GM21825 (cell line): ENCODE results near the gene SMARCA5.

Experiments
- ATAC-seq: cut with Tn5 transposase; IDR thresholded peaks from one replicate; pipeline ENCODE4 v1.9.1; 2021; ENCODE audit warnings: mild to moderate bottlenecking, moderate library complexity; ENCODE audit not compliant: unreplicated experiment

Gene SMARCA5

GRCh38 chr4:143531380-143531779 lies 17.9 kb downstream of the SMARCA5 start:
- ATAC-seq: no peak

- ATAC-seq: no peak
These were observed 18.4 kb downstream of the SMARCA5 start for GRCh38 chr4:143531788-143532491.

GRCh38 chr4:143538979-143539669 lies 25.6 kb downstream of the SMARCA5 start:
- no peak for ATAC-seq

- no peak for ATAC-seq
These were observed 26.1 kb downstream of the SMARCA5 start for GRCh38 chr4:143539670-143540023.

GRCh38 chr4:143549928-143550327 lies 36.4 kb downstream of the SMARCA5 start:
- no peak for ATAC-seq

GRCh38 chr4:143554728-143555597 lies 41.5 kb downstream of the SMARCA5 start:
- peak; percentile 38 for ATAC-seq

- ATAC-seq: no peak
These were observed 42.2 kb downstream of the SMARCA5 start for GRCh38 chr4:143555676-143556075.

GRCh38 chr4:143558286-143558685 lies 44.8 kb downstream of the SMARCA5 start:
- ATAC-seq: no peak

GRCh38 chr4:143558823-143559756 lies 45.6 kb downstream of the SMARCA5 start:
- peak; percentile 92 for ATAC-seq

GRCh38 chr4:143559757-143560147 lies 46.2 kb downstream of the SMARCA5 start:
- no peak for ATAC-seq

GRCh38 chr4:143564472-143564871 lies 51.0 kb downstream of the SMARCA5 start:
- ATAC-seq: no peak

GRCh38 chr4:143575331-143575730 lies 61.8 kb downstream of the SMARCA5 start:
- ATAC-seq: no peak

GRCh38 chr4:143581331-143581946 lies 67.9 kb downstream of the SMARCA5 start:
- ATAC-seq: no peak

- ATAC-seq: no peak
These were observed 72.0 kb downstream of the SMARCA5 start for GRCh38 chr4:143585548-143585947.

GRCh38 chr4:143586080-143586479 lies 72.6 kb downstream of the SMARCA5 start:
- ATAC-seq: no peak

GRCh38 chr4:143587703-143588102 lies 74.2 kb downstream of the SMARCA5 start:
- no peak for ATAC-seq

GRCh38 chr4:143597276-143597675 lies 83.8 kb downstream of the SMARCA5 start:
- no peak for ATAC-seq

GRCh38 chr4:143598816-143599215 lies 85.3 kb downstream of the SMARCA5 start:
- no peak for ATAC-seq

- no peak for ATAC-seq
These were observed 86.3 kb downstream of the SMARCA5 start for GRCh38 chr4:143599827-143600226.

- ATAC-seq: no peak
These were observed 93.0 kb downstream of the SMARCA5 start for GRCh38 chr4:143606480-143606879.
